H9 (cell line): Measurements from ENCODE around the gene RET. TPM values are rescaled to one million over a fixed set of nuclear protein-coding genes. Genes with fewer than 3 reads are reported as not detected.

ENCODE experiments used
- DNase-seq: peaks from one replicate; pipeline ENCODE4 v3.0.0-alpha.2; 2017
- H2AFZ ChIP-seq: one replicate; pipeline ENCODE4 v1.6.1; 2013; ENCODE audit warnings: mild to moderate bottlenecking, low read length, control low read depth, moderate library complexity
- H2AK5ac ChIP-seq: 2 replicates; pipeline ENCODE4 v1.6.1; 2013; ENCODE audit warnings: low read length, control low read depth, mixed read lengths; ENCODE audit not compliant: insufficient read length
- H2BK120ac ChIP-seq: one replicate; pipeline ENCODE4 v1.6.1; 2013; ENCODE audit warnings: low read depth, mild to moderate bottlenecking, low read length, control low read depth, inconsistent platforms; ENCODE audit not compliant: poor library complexity, severe bottlenecking
- H2BK12ac ChIP-seq: 2 replicates; pipeline ENCODE4 v1.6.1; 2013; ENCODE audit warnings: low read length, control low read depth, mixed read lengths, low read depth; ENCODE audit not compliant: insufficient read length
- H2BK15ac ChIP-seq: 2 replicates; pipeline ENCODE4 v1.6.1; 2013; ENCODE audit warnings: low read depth, low read length, control low read depth
- H2BK20ac ChIP-seq: one replicate; pipeline ENCODE4 v1.6.1; 2013; ENCODE audit warnings: low read depth, mild to moderate bottlenecking, low read length, control low read depth, inconsistent platforms; ENCODE audit not compliant: poor library complexity, severe bottlenecking
- H2BK5ac ChIP-seq: 2 replicates; pipeline ENCODE4 v1.6.1; 2013; ENCODE audit warnings: low read length, control low read depth, mixed read lengths; ENCODE audit not compliant: insufficient read length
- H3K14ac ChIP-seq: 2 replicates; pipeline ENCODE4 v1.6.1; 2013; ENCODE audit warnings: low read length, control low read depth; ENCODE audit not compliant: insufficient read depth
- H3K18ac ChIP-seq: 2 replicates; pipeline ENCODE4 v1.6.1; 2013; ENCODE audit warnings: low read depth, mild to moderate bottlenecking, mixed read lengths, low read length, control low read depth; ENCODE audit not compliant: insufficient read length
- H3K23ac ChIP-seq: 2 replicates; pipeline ENCODE4 v1.6.1; 2013; ENCODE audit warnings: low read length, control low read depth, mixed read lengths, low read depth; ENCODE audit not compliant: insufficient read length
- H3K23me2 ChIP-seq: 2 replicates; pipeline ENCODE4 v1.6.1; 2013; ENCODE audit warnings: low read depth, mild to moderate bottlenecking, mixed read lengths, low read length, control low read depth; ENCODE audit not compliant: insufficient read length, poor library complexity, severe bottlenecking
- H3K27ac ChIP-seq: 2 replicates; pipeline ENCODE4 v1.5.1; 2013; ENCODE audit warnings: low read length, control low read depth, mixed read lengths, low read depth; ENCODE audit not compliant: insufficient read length
- H3K27me3 ChIP-seq: 2 replicates; pipeline ENCODE4 v1.6.1; 2013; ENCODE audit warnings: low read length, control low read depth, inconsistent platforms; ENCODE audit not compliant: insufficient read depth
- H3K4ac ChIP-seq: 2 replicates; pipeline ENCODE4 v1.6.1; 2013; ENCODE audit warnings: low read depth, mild to moderate bottlenecking, control low read depth, inconsistent platforms, low read length, moderate library complexity
- H3K4me1 ChIP-seq: 2 replicates; pipeline ENCODE4 v1.6.1; 2013; ENCODE audit warnings: low read length, control low read depth, inconsistent platforms; ENCODE audit not compliant: insufficient read depth
- H3K4me2 ChIP-seq: 2 replicates; pipeline ENCODE4 v1.6.1; 2013; ENCODE audit warnings: low read length, control low read depth, mixed read lengths; ENCODE audit not compliant: insufficient read length, insufficient read depth
- H3K56ac ChIP-seq: 2 replicates; pipeline ENCODE4 v1.6.1; 2013; ENCODE audit warnings: low read depth, mild to moderate bottlenecking, mixed read lengths, low read length, control low read depth; ENCODE audit not compliant: insufficient read length
- H3K79me1 ChIP-seq: 2 replicates; pipeline ENCODE4 v1.6.1; 2013; ENCODE audit warnings: low read depth, mild to moderate bottlenecking, moderate library complexity, low read length, control low read depth, inconsistent platforms; ENCODE audit not compliant: insufficient read depth, poor library complexity, severe bottlenecking
- H3K79me2 ChIP-seq: 2 replicates; pipeline ENCODE4 v1.6.1; 2013; ENCODE audit warnings: low read length, control low read depth, inconsistent platforms; ENCODE audit not compliant: insufficient read depth
- H3K9ac ChIP-seq: 2 replicates; pipeline ENCODE4 v1.6.1; 2013; ENCODE audit warnings: low read length, control low read depth, mixed read lengths; ENCODE audit not compliant: insufficient read length; ENCODE audit errors: extremely low read depth
- H3K9me3 ChIP-seq: one replicate; pipeline ENCODE4 v1.6.1; 2013; ENCODE audit warnings: low read depth, low read length, inconsistent platforms; ENCODE audit not compliant: control insufficient read depth
- H3T11ph ChIP-seq: one replicate; pipeline ENCODE4 v1.6.1; 2013; ENCODE audit warnings: mild to moderate bottlenecking, low read length, control low read depth, inconsistent platforms
- H4K20me1 ChIP-seq: one replicate; pipeline ENCODE4 v1.6.1; 2013; ENCODE audit not compliant: control insufficient read depth, insufficient read length, insufficient read depth
- H4K5ac ChIP-seq: 2 replicates; pipeline ENCODE4 v1.6.1; 2013; ENCODE audit warnings: low read depth, mild to moderate bottlenecking, mixed read lengths, low read length, control low read depth; ENCODE audit not compliant: insufficient read length
- H4K8ac ChIP-seq: replicated peaks from 2 replicates; pipeline ENCODE4 v1.6.1; 2013; ENCODE audit warnings: low read length, control low read depth, mixed read lengths, low read depth; ENCODE audit not compliant: insufficient read length
- H4K91ac ChIP-seq: 2 replicates; pipeline ENCODE4 v1.6.1; 2013; ENCODE audit warnings: low read depth, mild to moderate bottlenecking, moderate library complexity, mixed read lengths, low read length, control low read depth; ENCODE audit not compliant: insufficient read length
- H3K27ac Mint-ChIP-seq, 3 experiments: 2 replicates in 2 of 3; 3 replicates in 1 of 3; pipeline ENCODE4 v1.8.0; 2020 to 2021; ENCODE audit warnings: mixed read lengths in 3 of 3, mild to moderate bottlenecking in 1 of 3, moderate library complexity in 1 of 3
- H3K27me3 Mint-ChIP-seq: 2 replicates; pipeline ENCODE4 v1.8.0; 2021; ENCODE audit warnings: low read depth, mild to moderate bottlenecking, moderate library complexity, mixed read lengths
- H3K36me3 Mint-ChIP-seq, 3 experiments: 2 replicates in 2 of 3; 3 replicates in 1 of 3; pipeline ENCODE4 v1.8.0; 2020 to 2021; ENCODE audit warnings: low read depth in 3 of 3, mixed read lengths in 3 of 3; ENCODE audit not compliant: insufficient read depth in 1 of 3
- H3K4me1 Mint-ChIP-seq, 2 experiments: 2 replicates each; pipeline ENCODE4 v1.8.0; 2020; ENCODE audit warnings: mixed read lengths in 2 of 2
- H3K4me3 Mint-ChIP-seq, 2 experiments: 2 replicates in 1 of 2; 3 replicates in 1 of 2; pipeline ENCODE4 v1.8.0; 2020 to 2021; ENCODE audit warnings: mild to moderate bottlenecking in 2 of 2, mixed read lengths in 2 of 2, moderate library complexity in 1 of 2
- H3K9me3 Mint-ChIP-seq, 2 experiments: 2 replicates in 1 of 2; 3 replicates in 1 of 2; pipeline ENCODE4 v1.8.0; 2020; ENCODE audit warnings: mild to moderate bottlenecking in 2 of 2, mixed read lengths in 2 of 2, moderate library complexity in 1 of 2
- WGBS: extraction: QIAGEN DNeasy Blood & Tissue Kit; methylation state at CpG from one replicate; pipeline ENCODE4 v1.1.7; 2013; ENCODE audit warnings: missing lambda C conversion rate, low lambda C conversion rate, mixed read lengths; ENCODE audit not compliant: insufficient read length; ENCODE audit errors: extremely low coverage; 5-methylcytosine and 5-hydroxymethylcytosine counted together
- total RNA-seq: library from RNA; stranded (reverse); gene quantifications from 2 replicates; pipeline ENCODE4 v1.2.1, GENCODE V29; 2021
- TF ChIP-seq, protein P1 (sequence below): fragments of 200-600 bp; sonication (generic); conservative IDR thresholded peaks from 3 replicates; pipeline ENCODE4 v1.8.0; 2021; ENCODE audit warnings: antibody characterized with exemption, mild to moderate bottlenecking

Gene RET
- total RNA-seq, 1 experiment from 2014 or later: 12.2 TPM

DNA sequence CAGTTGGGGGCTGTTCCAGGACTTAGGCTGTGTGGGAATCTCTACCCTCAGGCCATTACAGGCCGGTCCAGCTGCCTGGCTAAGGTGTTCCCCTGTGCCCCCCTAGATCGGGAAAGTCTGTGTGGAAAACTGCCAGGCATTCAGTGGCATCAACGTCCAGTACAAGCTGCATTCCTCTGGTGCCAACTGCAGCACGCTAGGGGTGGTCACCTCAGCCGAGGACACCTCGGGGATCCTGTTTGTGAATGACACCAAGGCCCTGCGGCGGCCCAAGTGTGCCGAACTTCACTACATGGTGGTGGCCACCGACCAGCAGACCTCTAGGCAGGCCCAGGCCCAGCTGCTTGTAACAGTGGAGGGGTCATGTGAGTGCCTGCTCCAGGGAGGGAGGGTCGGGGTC, 34.2 kb downstream of the RET start:
- Histone ChIP-seq H3K9me3 (no peaks in the 10 kb centered on the region), H2BK12ac (no peak overlapping the region), H2AK5ac (no peak overlapping the region), H2BK20ac (no peak overlapping the region), H3K79me1 (no peaks in the 10 kb centered on the region), H3K23ac (no peak overlapping the region), H3K4me2 (no peak overlapping the region), H3K27ac (no peak overlapping the region), H4K5ac (no peak overlapping the region), H3K23me2 (no peaks in the 10 kb centered on the region), H3K79me2 (no peaks in the 10 kb centered on the region), H3K27me3 (no peaks in the 10 kb centered on the region), H3K56ac (no peak overlapping the region), H4K91ac (no peak overlapping the region), H3T11ph (no peak overlapping the region), H3K14ac (no peak overlapping the region), H2BK5ac (no peak overlapping the region), H4K8ac (no peak overlapping the region), H3K18ac (no peak overlapping the region), H4K20me1 (no peaks in the 10 kb centered on the region), H3K9ac (no peak overlapping the region), H3K4ac (no peak overlapping the region), H2BK15ac (no peak overlapping the region), H2AFZ (no peak overlapping the region), H3K4me1 (no peaks in the 10 kb centered on the region), H2BK120ac (no peak overlapping the region)
- H3K27ac Mint-ChIP-seq: no peak overlapping the region
- H3K36me3 Mint-ChIP-seq: no peaks in the 10 kb centered on the region
- no CpG with 5 or more reads among the region's 11 CpGs for WGBS
- TF ChIP-seq, protein P1, sequence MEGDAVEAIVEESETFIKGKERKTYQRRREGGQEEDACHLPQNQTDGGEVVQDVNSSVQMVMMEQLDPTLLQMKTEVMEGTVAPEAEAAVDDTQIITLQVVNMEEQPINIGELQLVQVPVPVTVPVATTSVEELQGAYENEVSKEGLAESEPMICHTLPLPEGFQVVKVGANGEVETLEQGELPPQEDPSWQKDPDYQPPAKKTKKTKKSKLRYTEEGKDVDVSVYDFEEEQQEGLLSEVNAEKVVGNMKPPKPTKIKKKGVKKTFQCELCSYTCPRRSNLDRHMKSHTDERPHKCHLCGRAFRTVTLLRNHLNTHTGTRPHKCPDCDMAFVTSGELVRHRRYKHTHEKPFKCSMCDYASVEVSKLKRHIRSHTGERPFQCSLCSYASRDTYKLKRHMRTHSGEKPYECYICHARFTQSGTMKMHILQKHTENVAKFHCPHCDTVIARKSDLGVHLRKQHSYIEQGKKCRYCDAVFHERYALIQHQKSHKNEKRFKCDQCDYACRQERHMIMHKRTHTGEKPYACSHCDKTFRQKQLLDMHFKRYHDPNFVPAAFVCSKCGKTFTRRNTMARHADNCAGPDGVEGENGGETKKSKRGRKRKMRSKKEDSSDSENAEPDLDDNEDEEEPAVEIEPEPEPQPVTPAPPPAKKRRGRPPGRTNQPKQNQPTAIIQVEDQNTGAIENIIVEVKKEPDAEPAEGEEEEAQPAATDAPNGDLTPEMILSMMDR: no peak
- no peak for DNase-seq
- peaks cover 2% of the 10 kb centered on the region in 2 experiments; a peak in 3 of 4 replicates for H3K4me1 Mint-ChIP-seq
- H3K27me3 Mint-ChIP-seq: no peaks in the 10 kb centered on the region
- H3K9me3 Mint-ChIP-seq: no peaks in the 10 kb centered on the region; a peak in 1 of 5 replicates
- no peak overlapping the region for H3K4me3 Mint-ChIP-seq
